HepG2 (cell line): Measurements from ENCODE around the gene SYNGR4. TPM values are rescaled to one million over a fixed set of nuclear protein-coding genes. Genes with fewer than 3 reads are reported as not detected.

Experiments
- BCL3 ChIP-seq: sonication (generic); formaldehyde crosslinking; IDR thresholded peaks from 2 replicates; pipeline ENCODE4 v1.5.1; 2020; ENCODE audit warnings: mild to moderate bottlenecking, missing genetic modification reagents, moderate library complexity
- CCDC6 ChIP-seq: sonication (generic); formaldehyde crosslinking; IDR thresholded peaks from 2 replicates; pipeline ENCODE4 v1.8.1; 2022; ENCODE audit warnings: mild to moderate bottlenecking, missing genetic modification reagents, moderate library complexity
- CENPT ChIP-seq: sonication (generic); formaldehyde crosslinking; IDR thresholded peaks from 2 replicates; pipeline ENCODE4 v1.8.0; 2022; ENCODE audit warnings: low read depth, mild to moderate bottlenecking, moderate library complexity, missing genetic modification reagents
- ELF4 ChIP-seq: sonication (generic); formaldehyde crosslinking; IDR thresholded peaks from 2 replicates; pipeline ENCODE4 v1.5.0; 2020; ENCODE audit warnings: missing genetic modification reagents, mild to moderate bottlenecking, moderate library complexity, borderline replicate concordance
- FIP1L1 ChIP-seq: fragments of 200-400 bp; formaldehyde crosslinking; IDR thresholded peaks from 2 replicates; pipeline ENCODE4 v1.6.1; 2018; ENCODE audit warnings: low read depth, mild to moderate bottlenecking, low read length, moderate library complexity, borderline replicate concordance; ENCODE audit not compliant: insufficient read depth
- GATAD1 ChIP-seq: IDR thresholded peaks from 2 replicates; pipeline ENCODE4 v1.6.1; 2016; ENCODE audit warnings: missing genetic modification reagents, missing compliant biosample characterization
- ISL2 ChIP-seq: sonication (generic); formaldehyde crosslinking; IDR thresholded peaks from 2 replicates; pipeline ENCODE4 v1.5.0; 2020; ENCODE audit warnings: missing genetic modification reagents
- MBD4 ChIP-seq: IDR thresholded peaks from 2 replicates; pipeline ENCODE4 v1.6.1; 2012; ENCODE audit warnings: low read length, inconsistent platforms, borderline replicate concordance
- NCOR1 ChIP-seq: fragments of 200-600 bp; sonication (generic); IDR thresholded peaks from 2 replicates; pipeline ENCODE4 v1.7.0; 2017; ENCODE audit warnings: antibody characterized with exemption, low read length, borderline replicate concordance
- NFRKB ChIP-seq: fragments of 450-650 bp; IDR thresholded peaks from 2 replicates; pipeline ENCODE4 v1.6.1; 2017
- POLR2A ChIP-seq, 2 experiments: IDR thresholded peaks; 2 replicates each; pipeline ENCODE4 v1.6.1; 2011; ENCODE audit warnings: low read depth in 2 of 2, low read length in 2 of 2, mild to moderate bottlenecking in 1 of 2, moderate library complexity in 1 of 2; ENCODE audit not compliant: insufficient read depth in 1 of 2
- RAD21 ChIP-seq: fragments of 450-650 bp; formaldehyde crosslinking; IDR thresholded peaks from 2 replicates; pipeline ENCODE4 v1.5.0; 2020; ENCODE audit warnings: mild to moderate bottlenecking
- SMYD3 ChIP-seq: sonication (generic); formaldehyde crosslinking; IDR thresholded peaks from 2 replicates; pipeline ENCODE4 v1.8.1; 2023; ENCODE audit warnings: mild to moderate bottlenecking, missing genetic modification reagents
- SP2 ChIP-seq: sonication (generic); formaldehyde crosslinking; IDR thresholded peaks from 2 replicates; pipeline ENCODE4 v1.5.1; 2020; ENCODE audit warnings: mild to moderate bottlenecking, missing genetic modification reagents
- TCF7L2 ChIP-seq: IDR thresholded peaks from 2 replicates; pipeline ENCODE4 v1.6.1; 2011; ENCODE audit warnings: mild to moderate bottlenecking, low read depth, low read length, moderate library complexity
- ZFP90 ChIP-seq: sonication (generic); formaldehyde crosslinking; IDR thresholded peaks from 2 replicates; pipeline ENCODE4 v1.8.0; 2022; ENCODE audit warnings: missing genetic modification reagents, mild to moderate bottlenecking, inconsistent platforms, borderline replicate concordance
- ZFY ChIP-seq: sonication (generic); formaldehyde crosslinking; IDR thresholded peaks from 2 replicates; pipeline ENCODE4 v1.4.0; 2020; ENCODE audit warnings: missing genetic modification reagents
- ZNF224 ChIP-seq: sonication (generic); formaldehyde crosslinking; IDR thresholded peaks from 2 replicates; pipeline ENCODE4 v1.5.0; 2020; ENCODE audit warnings: mild to moderate bottlenecking, missing genetic modification reagents
- ZNF260 ChIP-seq: sonication (generic); formaldehyde crosslinking; IDR thresholded peaks from 2 replicates; pipeline ENCODE4 v1.4.0; 2020; ENCODE audit warnings: missing genetic modification reagents, low read depth, mild to moderate bottlenecking, borderline replicate concordance
- ZNF7 ChIP-seq: IDR thresholded peaks from 2 replicates; pipeline ENCODE4 v1.6.1; 2016; ENCODE audit warnings: missing biosample characterization, missing genetic modification reagents
- ZNF740 ChIP-seq: sonication (generic); formaldehyde crosslinking; IDR thresholded peaks from 2 replicates; pipeline ENCODE4 v1.4.0; 2020; ENCODE audit warnings: missing genetic modification reagents
- ZNF782 ChIP-seq: sonication (generic); formaldehyde crosslinking; IDR thresholded peaks from 2 replicates; pipeline ENCODE4 v1.4.0; 2020; ENCODE audit warnings: missing genetic modification reagents, mild to moderate bottlenecking, borderline replicate concordance
- ZNF816 ChIP-seq: sonication (generic); formaldehyde crosslinking; IDR thresholded peaks from 2 replicates; pipeline ENCODE4 v1.8.0; 2022; ENCODE audit warnings: missing genetic modification reagents, mild to moderate bottlenecking, borderline replicate concordance
- ZNF891 ChIP-seq: sonication (generic); formaldehyde crosslinking; IDR thresholded peaks from 2 replicates; pipeline ENCODE4 v1.5.0; 2020; ENCODE audit warnings: mild to moderate bottlenecking, missing genetic modification reagents
- ZSCAN22 ChIP-seq: sonication (generic); formaldehyde crosslinking; IDR thresholded peaks from 2 replicates; pipeline ENCODE4 v1.4.0; 2020; ENCODE audit warnings: mild to moderate bottlenecking, missing genetic modification reagents
- polyA plus RNA-seq, 8 experiments: library from polyadenylated mRNA; depleted of rRNA in 3 of 8; stranded (reverse) in 7 of 8; unstranded in 1 of 8; fragments of >200 nt; fragmentation: Illumina TruSeq in 4 of 8; extraction: Trizol in 4 of 8; gene quantifications; 2 replicates each; pipeline versions ENCODE4 v1.2.1 to v1.2.3, GENCODE V29; 2011 to 2016; ENCODE audit warnings: low read depth in 4 of 8, missing spikeins in 1 of 8, mixed read lengths in 1 of 8; ENCODE audit not compliant: insufficient read depth in 1 of 8
- total RNA-seq, 5 experiments: library from RNA; depleted of rRNA; stranded (reverse); fragments of >200 nt; fragmentation: Illumina TruSeq; extraction: Trizol; gene quantifications; 2 replicates each; pipeline ENCODE4 v1.2.3, GENCODE V29; 2016; ENCODE audit warnings: low read depth in 1 of 5
- TF ChIP-seq, protein P1 (sequence below): sonication (generic); formaldehyde crosslinking; IDR thresholded peaks from 2 replicates; pipeline ENCODE4 v1.4.0; 2020; ENCODE audit warnings: missing genetic modification reagents, borderline replicate concordance

SYNGR4 gene
- total and polyA plus RNA-seq, 2 of the 13 experiments (the other 11 are each of a cell fraction or from before 2014, with no cell fraction given) = not detected

DNA sequence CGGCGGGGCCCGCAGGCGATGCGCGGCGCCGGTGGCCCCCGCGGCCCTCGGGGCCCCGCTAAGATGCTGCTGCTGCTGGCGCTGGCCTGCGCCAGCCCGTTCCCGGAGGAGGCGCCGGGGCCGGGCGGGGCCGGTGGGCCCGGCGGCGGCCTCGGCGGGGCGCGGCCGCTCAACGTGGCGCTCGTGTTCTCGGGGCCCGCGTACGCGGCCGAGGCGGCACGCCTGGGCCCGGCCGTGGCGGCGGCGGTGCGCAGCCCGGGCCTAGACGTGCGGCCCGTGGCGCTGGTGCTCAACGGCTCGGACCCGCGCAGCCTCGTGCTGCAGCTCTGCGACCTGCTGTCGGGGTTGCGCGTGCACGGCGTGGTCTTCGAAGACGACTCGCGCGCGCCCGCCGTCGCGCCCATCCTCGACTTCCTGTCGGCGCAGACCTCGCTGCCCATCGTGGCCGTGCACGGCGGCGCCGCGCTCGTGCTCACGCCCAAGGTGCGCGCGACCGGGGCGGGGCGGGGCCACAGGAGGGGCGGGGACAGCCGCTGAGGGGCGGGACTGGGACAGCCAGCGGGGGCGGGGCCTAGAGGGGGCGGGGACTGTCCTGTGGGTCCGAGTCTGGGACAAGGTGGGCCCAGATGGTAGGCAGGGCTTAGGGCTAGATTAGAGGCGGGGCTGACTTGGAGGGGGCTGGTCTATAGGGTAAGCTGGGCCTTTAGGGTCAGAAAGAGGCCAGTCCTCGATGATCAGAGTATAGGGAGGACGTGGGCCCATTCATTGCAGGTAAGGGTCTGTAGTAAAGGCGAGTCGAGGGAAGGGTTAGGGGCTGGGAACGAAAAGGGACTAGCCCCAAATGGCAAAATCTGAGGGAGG, 34.4 kb downstream of the SYNGR4 start (continued):
- TF ChIP-seq, protein P1, sequence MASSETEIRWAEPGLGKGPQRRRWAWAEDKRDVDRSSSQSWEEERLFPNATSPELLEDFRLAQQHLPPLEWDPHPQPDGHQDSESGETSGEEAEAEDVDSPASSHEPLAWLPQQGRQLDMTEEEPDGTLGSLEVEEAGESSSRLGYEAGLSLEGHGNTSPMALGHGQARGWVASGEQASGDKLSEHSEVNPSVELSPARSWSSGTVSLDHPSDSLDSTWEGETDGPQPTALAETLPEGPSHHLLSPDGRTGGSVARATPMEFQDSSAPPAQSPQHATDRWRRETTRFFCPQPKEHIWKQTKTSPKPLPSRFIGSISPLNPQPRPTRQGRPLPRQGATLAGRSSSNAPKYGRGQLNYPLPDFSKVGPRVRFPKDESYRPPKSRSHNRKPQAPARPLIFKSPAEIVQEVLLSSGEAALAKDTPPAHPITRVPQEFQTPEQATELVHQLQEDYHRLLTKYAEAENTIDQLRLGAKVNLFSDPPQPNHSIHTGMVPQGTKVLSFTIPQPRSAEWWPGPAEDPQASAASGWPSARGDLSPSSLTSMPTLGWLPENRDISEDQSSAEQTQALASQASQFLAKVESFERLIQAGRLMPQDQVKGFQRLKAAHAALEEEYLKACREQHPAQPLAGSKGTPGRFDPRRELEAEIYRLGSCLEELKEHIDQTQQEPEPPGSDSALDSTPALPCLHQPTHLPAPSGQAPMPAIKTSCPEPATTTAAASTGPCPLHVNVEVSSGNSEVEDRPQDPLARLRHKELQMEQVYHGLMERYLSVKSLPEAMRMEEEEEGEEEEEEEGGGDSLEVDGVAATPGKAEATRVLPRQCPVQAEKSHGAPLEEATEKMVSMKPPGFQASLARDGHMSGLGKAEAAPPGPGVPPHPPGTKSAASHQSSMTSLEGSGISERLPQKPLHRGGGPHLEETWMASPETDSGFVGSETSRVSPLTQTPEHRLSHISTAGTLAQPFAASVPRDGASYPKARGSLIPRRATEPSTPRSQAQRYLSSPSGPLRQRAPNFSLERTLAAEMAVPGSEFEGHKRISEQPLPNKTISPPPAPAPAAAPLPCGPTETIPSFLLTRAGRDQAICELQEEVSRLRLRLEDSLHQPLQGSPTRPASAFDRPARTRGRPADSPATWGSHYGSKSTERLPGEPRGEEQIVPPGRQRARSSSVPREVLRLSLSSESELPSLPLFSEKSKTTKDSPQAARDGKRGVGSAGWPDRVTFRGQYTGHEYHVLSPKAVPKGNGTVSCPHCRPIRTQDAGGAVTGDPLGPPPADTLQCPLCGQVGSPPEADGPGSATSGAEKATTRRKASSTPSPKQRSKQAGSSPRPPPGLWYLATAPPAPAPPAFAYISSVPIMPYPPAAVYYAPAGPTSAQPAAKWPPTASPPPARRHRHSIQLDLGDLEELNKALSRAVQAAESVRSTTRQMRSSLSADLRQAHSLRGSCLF (CRISPR knock-in tag) = no peak
- TF ChIP-seq FIP1L1 (no peak), ZFP90 (CRISPR knock-in tag) (no peak), SMYD3 (no peak), ZFY (CRISPR knock-in tag) (peak; percentile 79), NCOR1 (no peak), ELF4 (CRISPR knock-in tag) (no peak), SP2 (no peak), ZNF816 (no peak), CENPT (no peak), ZNF782 (CRISPR knock-in tag) (no peak), MBD4 (no peak), ZSCAN22 (CRISPR knock-in tag) (no peak), BCL3 (CRISPR knock-in tag) (no peak), GATAD1 (CRISPR knock-in tag) (no peak), ISL2 (CRISPR knock-in tag) (no peak), ZNF891 (no peak), ZNF7 (CRISPR knock-in tag) (no peak), RAD21 (no peak), ZNF224 (no peak), ZNF740 (CRISPR knock-in tag) (no peak), TCF7L2 (no peak), ZNF260 (CRISPR knock-in tag) (no peak), CCDC6 (CRISPR knock-in tag) (0 out of 2 replicates have a peak, but pooled peaks have one; percentile 13), POLR2A (IDR thresholded peaks at IDR 0.05; ENCODE audit: insufficient read depth in 1 of 2, low read depth in 2 of 2, low read length in 2 of 2) (peak in 1 of 2 experiments; percentile 51; a peak in 3 of 4 replicates), NFRKB (no peak)
